Measurements from ENCODE around the gene NRCAM. TPM values are rescaled to one million over a fixed set of nuclear protein-coding genes. Genes with fewer than 3 reads are reported as not detected.

NRCAM gene
- total and polyA plus RNA-seq, 3 experiments from 2014 or later = 0.27 to 1.1 (median 0.74) TPM

GRCh38 chr7:108135446-108136190, 320.6 kb downstream of the NRCAM start:
- Mint-ChIP-seq H3K9me3 (no peaks in the 10 kb centered on the region), H3K36me3 (no peaks in the 10 kb centered on the region), H3K4me1 (peaks cover 15 to 16% (median 16%) of the 10 kb centered on the region in 3 donors), H3K4me3 (peak overlapping the region in 5 of 7 donors; percentile 3 to 41 (median 15)), H3K27me3 (peaks cover 0 to 12% of the 10 kb centered on the region in 2 donors), H3K27ac (peak overlapping the region; percentile 4 to 95 (median 64))
- Histone ChIP-seq H3K27ac (ENCODE audit: low read depth, low read length) (no peak overlapping the region), H3K36me3 (ENCODE audit: insufficient read depth, low read length) (no peaks in the 10 kb centered on the region), H3K4me3 (ENCODE audit: low read length) (no peak overlapping the region), H3K9me3 (ENCODE audit: low read length) (no peaks in the 10 kb centered on the region), H3K4me1 (ENCODE audit: insufficient read depth, low read length) (peaks cover 15% of the 10 kb centered on the region), H3K27me3 (ENCODE audit: insufficient read depth, low read length, poor library complexity, severe bottlenecking) (no peaks in the 10 kb centered on the region)
- CTCF ChIA-PET = interaction anchor here (2.8 kb wide), 1 partner anchor 10 kb away, joined by 9 read pairs; no protein-coding TSS in a partner anchor
- POLR2A ChIA-PET = no interaction called here
- peak in 1 of 5 donors; percentile 4 for DNase-seq

- Histone ChIP-seq H3K36me3 (ENCODE audit: insufficient read depth, low read length) (no peaks in the 10 kb centered on the region), H3K4me1 (ENCODE audit: insufficient read depth, low read length) (peaks cover 15% of the 10 kb centered on the region), H3K27me3 (ENCODE audit: insufficient read depth, low read length, poor library complexity, severe bottlenecking) (no peaks in the 10 kb centered on the region), H3K9me3 (ENCODE audit: low read length) (no peaks in the 10 kb centered on the region), H3K27ac (ENCODE audit: low read depth, low read length) (no peak overlapping the region), H3K4me3 (ENCODE audit: low read length) (no peak overlapping the region)
- H3K27ac Mint-ChIP-seq = no peak overlapping the region
- no peaks in the 10 kb centered on the region for H3K36me3 Mint-ChIP-seq
- H3K4me3 Mint-ChIP-seq = no peak overlapping the region
- ChIA-PET CTCF (no interaction called here), POLR2A (no interaction called here)
- DNase-seq = no peak
- H3K9me3 Mint-ChIP-seq = no peaks in the 10 kb centered on the region
- H3K27me3 Mint-ChIP-seq = peaks cover 0 to 7% of the 10 kb centered on the region in 2 donors
- H3K4me1 Mint-ChIP-seq = peaks cover 15 to 16% (median 16%) of the 10 kb centered on the region in 3 donors
Observed at GRCh38 chr7:108134486-108134885, 321.8 kb downstream of the NRCAM start.

- Histone ChIP-seq H3K36me3 (ENCODE audit: insufficient read depth, low read length) (no peaks in the 10 kb centered on the region), H3K4me1 (ENCODE audit: insufficient read depth, low read length) (peaks cover 15% of the 10 kb centered on the region), H3K27me3 (ENCODE audit: insufficient read depth, low read length, poor library complexity, severe bottlenecking) (no peaks in the 10 kb centered on the region), H3K4me3 (ENCODE audit: low read length) (no peak overlapping the region), H3K9me3 (ENCODE audit: low read length) (no peaks in the 10 kb centered on the region), H3K27ac (ENCODE audit: low read depth, low read length) (no peak overlapping the region)
- H3K27me3 Mint-ChIP-seq = peaks cover 0 to 7% of the 10 kb centered on the region in 2 donors
- H3K36me3 Mint-ChIP-seq = no peaks in the 10 kb centered on the region
- ChIA-PET POLR2A (no interaction called here), CTCF (no interaction called here)
- H3K27ac Mint-ChIP-seq = no peak overlapping the region
- no peak overlapping the region for H3K4me3 Mint-ChIP-seq
- H3K9me3 Mint-ChIP-seq = no peaks in the 10 kb centered on the region
- peaks cover 15 to 16% (median 16%) of the 10 kb centered on the region in 3 donors for H3K4me1 Mint-ChIP-seq
- DNase-seq = no peak
Observed at GRCh38 chr7:108132551-108133265, 323.5 kb downstream of the NRCAM start.

- Histone ChIP-seq H3K4me3 (ENCODE audit: low read length) (no peak within 1 kb of the TSS), H3K27me3 (ENCODE audit: insufficient read depth, low read length, poor library complexity, severe bottlenecking) (no peaks in the 10 kb centered on the region), H3K27ac (ENCODE audit: low read depth, low read length) (no peak within 1 kb of the TSS), H3K36me3 (ENCODE audit: insufficient read depth, low read length) (no peaks in the 10 kb centered on the region), H3K9me3 (ENCODE audit: low read length) (no peaks in the 10 kb centered on the region), H3K4me1 (ENCODE audit: insufficient read depth, low read length) (peaks cover 4% of the 10 kb centered on the region)
- H3K4me1 Mint-ChIP-seq = peaks cover 5% of the 10 kb centered on the region in 3 donors
- CTCF ChIA-PET = no interaction called here
- H3K9me3 Mint-ChIP-seq = no peaks in the 10 kb centered on the region
- peaks cover 0 to 7% of the 10 kb centered on the region in 2 donors for H3K27me3 Mint-ChIP-seq
- no peak within 1 kb of the TSS for H3K4me3 Mint-ChIP-seq
- no peak within 1 kb of the TSS for H3K27ac Mint-ChIP-seq
- POLR2A ChIA-PET = no interaction called here
- no peaks in the 10 kb centered on the region for H3K36me3 Mint-ChIP-seq
- no peak for DNase-seq
Observed at GRCh38 chr7:108130261-108130660, 326.0 kb downstream of the NRCAM start, which contains the start of gene LAMB4. LAMB4 (minus strand) TSS chr7:108130361; CDS start chr7:108123164, 7,197 bp downstream.

GRCh38 chr7:108129018-108129965, 326.9 kb downstream of the NRCAM start:
- Mint-ChIP-seq H3K36me3 (no peaks in the 10 kb centered on the region), H3K4me1 (no peaks in the 10 kb centered on the region), H3K4me3 (no peak overlapping the region), H3K9me3 (no peaks in the 10 kb centered on the region), H3K27ac (no peak overlapping the region), H3K27me3 (peaks cover 0 to 7% of the 10 kb centered on the region in 2 donors)
- CTCF ChIA-PET = no interaction called here
- DNase-seq = no peak
- Histone ChIP-seq H3K27ac (ENCODE audit: low read depth, low read length) (no peak overlapping the region), H3K4me1 (ENCODE audit: insufficient read depth, low read length) (no peaks in the 10 kb centered on the region), H3K4me3 (ENCODE audit: low read length) (no peak overlapping the region), H3K36me3 (ENCODE audit: insufficient read depth, low read length) (no peaks in the 10 kb centered on the region), H3K9me3 (ENCODE audit: low read length) (no peaks in the 10 kb centered on the region), H3K27me3 (ENCODE audit: insufficient read depth, low read length, poor library complexity, severe bottlenecking) (no peaks in the 10 kb centered on the region)
- POLR2A ChIA-PET = no interaction called here

GRCh38 chr7:108128514-108128913, 327.7 kb downstream of the NRCAM start:
- H3K4me3 ChIP-seq (ENCODE audit: low read length) = no peak overlapping the region
- no peak overlapping the region for H3K27ac Mint-ChIP-seq
- no peak overlapping the region for H3K27ac ChIP-seq (ENCODE audit: low read depth, low read length)
- H3K9me3 ChIP-seq (ENCODE audit: low read length) = no peaks in the 10 kb centered on the region
- H3K4me1 Mint-ChIP-seq = no peaks in the 10 kb centered on the region
- H3K36me3 Mint-ChIP-seq = no peaks in the 10 kb centered on the region
- POLR2A ChIA-PET = no interaction called here
- H3K36me3 ChIP-seq (ENCODE audit: insufficient read depth, low read length) = no peaks in the 10 kb centered on the region
- no peaks in the 10 kb centered on the region for H3K4me1 ChIP-seq (ENCODE audit: insufficient read depth, low read length)
- H3K27me3 ChIP-seq (ENCODE audit: insufficient read depth, low read length, poor library complexity, severe bottlenecking) = no peaks in the 10 kb centered on the region
- no peaks in the 10 kb centered on the region for H3K9me3 Mint-ChIP-seq
- DNase-seq = no peak
- CTCF ChIA-PET = no interaction called here
- peaks cover 0 to 7% of the 10 kb centered on the region in 2 donors for H3K27me3 Mint-ChIP-seq
- H3K4me3 Mint-ChIP-seq = no peak overlapping the region

- POLR2A ChIA-PET = no interaction called here
- no peak overlapping the region for H3K4me3 ChIP-seq (ENCODE audit: low read length)
- no peaks in the 10 kb centered on the region for H3K36me3 ChIP-seq (ENCODE audit: insufficient read depth, low read length)
- Mint-ChIP-seq H3K36me3 (no peaks in the 10 kb centered on the region), H3K27ac (peak overlapping the region in 1 of 8 donors; percentile 54), H3K4me1 (no peaks in the 10 kb centered on the region), H3K9me3 (no peaks in the 10 kb centered on the region), H3K27me3 (peaks cover 0 to 5% of the 10 kb centered on the region in 2 donors), H3K4me3 (no peak overlapping the region)
- no peak for DNase-seq
- CTCF ChIA-PET = no interaction called here
- no peak overlapping the region for H3K27ac ChIP-seq (ENCODE audit: low read depth, low read length)
- no peaks in the 10 kb centered on the region for H3K9me3 ChIP-seq (ENCODE audit: low read length)
- H3K4me1 ChIP-seq (ENCODE audit: insufficient read depth, low read length) = no peaks in the 10 kb centered on the region
- no peaks in the 10 kb centered on the region for H3K27me3 ChIP-seq (ENCODE audit: insufficient read depth, low read length, poor library complexity, severe bottlenecking)
Observed at GRCh38 chr7:108127461-108127860, 328.8 kb downstream of the NRCAM start.

Data from CD8-positive, alpha-beta memory T cell (primary cell).